Measurements from ENCODE around the gene OR2A12.

GRCh38 chr7:144074374-144074773 lies 11.7 kb upstream of the OR2A12 start:
- no peak for TF ChIP-seq POLR2A (IDR thresholded peaks at IDR 0.05; ENCODE audit: low read length)
- no peak for TF ChIP-seq GATA1 (IDR thresholded peaks at IDR 0.05; ENCODE audit: low read depth, low read length)

Data from erythroblast (primary cell).